HG02623 (cell line): ENCODE results near the gene FBXO10.
"Not testable (repeated sequence)": the region's sequence is repeated elsewhere in the genome, so short reads cannot be mapped to it uniquely, and the experiment has no call there.

ENCODE experiments used
- ATAC-seq: cut with Tn5 transposase; IDR thresholded peaks from one replicate; pipeline ENCODE4 v1.9.1; 2021; ENCODE audit warnings: moderate library complexity; ENCODE audit not compliant: unreplicated experiment

Gene FBXO10

DNA sequence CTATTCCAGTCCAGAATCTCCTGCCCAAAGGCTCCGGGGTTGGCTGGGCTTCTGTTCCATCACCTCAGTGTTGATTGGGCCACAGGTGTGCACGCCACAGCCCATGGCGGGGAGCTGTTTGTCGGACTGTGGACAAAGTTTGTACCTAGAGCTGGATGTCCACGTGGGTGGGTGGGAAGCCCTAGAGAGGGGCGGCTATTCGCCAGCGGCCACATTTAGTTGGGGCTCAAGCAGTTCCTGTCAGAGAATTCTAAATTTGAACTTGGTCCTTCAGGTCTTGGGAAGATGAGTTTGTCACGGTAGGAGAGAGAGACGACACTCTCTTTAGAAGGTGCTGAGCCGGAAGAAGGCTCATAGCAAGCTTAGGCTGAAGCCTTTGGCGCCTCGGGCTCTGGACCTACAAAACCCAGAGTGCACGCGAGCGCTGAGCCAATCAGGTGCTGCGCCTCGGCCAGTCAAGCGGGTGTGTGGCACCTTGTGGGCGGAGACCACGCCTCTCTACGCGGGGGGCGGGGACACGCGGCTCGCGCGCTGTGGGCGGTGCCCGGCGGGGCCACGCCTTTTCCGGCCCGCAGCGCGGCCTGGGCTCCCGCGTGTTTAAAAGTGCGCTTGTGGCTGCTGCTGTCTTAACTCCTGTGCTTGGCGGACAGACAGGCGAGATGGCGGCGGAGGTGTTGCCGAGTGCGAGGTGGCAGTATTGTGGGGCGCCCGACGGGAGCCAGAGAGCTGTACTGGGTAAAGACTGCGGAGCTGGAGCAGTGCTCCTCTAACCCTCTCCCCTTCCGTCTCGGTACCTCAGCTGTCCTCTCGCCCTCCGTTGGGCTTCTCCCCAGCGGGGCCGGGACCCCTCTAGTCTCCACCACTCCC lies 90.6 kb downstream of the FBXO10 start, which contains the start of gene POLR1E:
POLR1E (plus strand) TSS at position 560 of the 867 bp plus-strand sequence; CDS start at position 660, 100 bp downstream.
- peak; percentile 96 for ATAC-seq

- ATAC-seq: no peak
Measured at GRCh38 chr9:37480759-37481158, 95.4 kb downstream of the FBXO10 start.

DNA sequence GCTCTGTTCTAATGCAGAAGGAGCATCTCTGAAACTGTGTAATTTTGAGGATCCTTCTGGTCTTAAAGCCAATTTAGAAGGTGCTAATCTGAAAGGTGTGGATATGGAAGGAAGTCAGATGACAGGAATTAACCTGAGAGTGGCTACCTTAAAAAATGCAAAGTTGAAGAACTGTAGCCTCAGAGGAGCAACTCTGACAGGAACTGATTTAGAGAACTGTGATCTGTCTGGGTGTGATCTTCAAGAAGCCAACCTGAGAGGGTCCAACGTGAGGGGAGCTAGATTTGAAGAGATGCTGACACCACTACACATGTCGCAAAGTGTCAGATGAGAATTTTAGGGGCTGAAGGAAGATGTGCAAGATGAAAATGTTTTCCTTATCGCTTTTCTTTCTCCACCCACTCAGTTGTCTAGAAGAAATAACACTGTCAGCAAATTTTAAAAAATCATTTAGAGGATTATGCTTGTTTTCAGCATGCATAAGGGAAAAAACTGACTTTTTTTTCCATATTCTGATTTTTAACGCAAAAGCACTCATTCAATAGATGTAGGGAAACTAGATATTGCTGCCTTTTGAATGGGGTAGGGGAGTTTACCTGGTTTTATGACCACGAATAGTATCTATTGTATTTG lies 98.1 kb downstream of the FBXO10 start:
- not testable (repeated sequence) for ATAC-seq

GRCh38 chr9:37477443-37477842 lies 98.7 kb downstream of the FBXO10 start:
- ATAC-seq: not testable (repeated sequence)

DNA sequence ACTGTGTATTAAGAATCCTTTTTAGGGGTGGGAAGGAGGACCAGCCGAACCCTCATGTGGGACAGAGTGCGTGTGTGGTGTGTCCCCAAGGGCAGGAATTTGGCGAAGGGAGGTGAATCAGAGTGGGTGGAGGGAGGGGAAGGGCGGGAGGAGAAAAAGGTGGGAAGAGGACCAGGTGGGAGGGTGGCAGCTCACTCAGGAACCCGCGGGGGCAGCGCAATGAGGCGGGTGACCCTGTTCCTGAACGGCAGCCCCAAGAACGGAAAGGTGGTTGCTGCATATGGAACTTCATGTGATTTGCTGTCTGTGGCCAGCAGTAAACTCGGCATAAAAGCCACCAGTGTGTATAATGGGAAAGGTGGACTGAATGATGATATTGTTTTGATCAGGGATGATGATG lies 99.2 kb downstream of the FBXO10 start:
- ATAC-seq: no peak

DNA sequence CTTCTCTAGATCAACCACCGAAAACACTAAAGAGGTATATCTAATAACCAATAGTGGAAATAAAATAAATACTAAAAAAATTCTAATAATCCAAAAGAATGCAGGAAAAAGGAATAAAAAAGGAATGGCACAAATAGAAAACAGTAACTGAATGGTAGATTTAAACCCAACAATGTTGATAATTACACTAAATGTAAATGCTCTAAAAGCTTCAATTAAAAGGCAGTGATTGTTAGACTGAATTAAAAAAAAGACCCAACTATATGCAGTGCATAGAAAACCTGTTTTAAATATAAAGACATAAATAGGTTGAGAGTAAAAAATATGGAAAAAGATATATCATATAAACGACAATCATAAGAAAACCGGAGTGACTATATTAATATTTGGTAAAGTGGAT lies 101.7 kb downstream of the FBXO10 start:
- ATAC-seq: no peak

DNA sequence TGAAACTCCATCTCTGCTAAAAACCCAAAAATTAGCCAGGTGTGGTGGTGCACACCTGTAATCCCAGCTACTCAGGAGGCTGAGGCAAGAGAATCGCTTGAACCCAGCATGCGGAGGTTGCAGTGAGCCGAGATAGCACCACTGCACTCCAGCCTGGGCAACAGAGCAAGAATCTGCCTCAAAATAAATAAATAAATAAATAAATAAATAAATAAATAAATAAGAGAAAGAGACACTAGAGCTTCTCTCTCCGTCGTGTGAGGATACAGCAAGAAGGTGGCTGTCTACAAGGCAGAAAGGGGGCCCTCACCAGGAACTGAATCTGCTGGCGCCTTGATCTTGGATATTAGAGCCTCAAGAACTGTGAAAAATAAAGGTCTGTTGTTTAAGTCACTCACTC lies 102.2 kb downstream of the FBXO10 start:
- not testable (repeated sequence) for ATAC-seq

- ATAC-seq: no peak
Measured at GRCh38 chr9:37471942-37472684, 104.1 kb downstream of the FBXO10 start.

- no peak for ATAC-seq
Measured at GRCh38 chr9:37468620-37469019, 107.6 kb downstream of the FBXO10 start.

GRCh38 chr9:37467530-37467929 lies 108.7 kb downstream of the FBXO10 start:
- not testable (repeated sequence) for ATAC-seq

DNA sequence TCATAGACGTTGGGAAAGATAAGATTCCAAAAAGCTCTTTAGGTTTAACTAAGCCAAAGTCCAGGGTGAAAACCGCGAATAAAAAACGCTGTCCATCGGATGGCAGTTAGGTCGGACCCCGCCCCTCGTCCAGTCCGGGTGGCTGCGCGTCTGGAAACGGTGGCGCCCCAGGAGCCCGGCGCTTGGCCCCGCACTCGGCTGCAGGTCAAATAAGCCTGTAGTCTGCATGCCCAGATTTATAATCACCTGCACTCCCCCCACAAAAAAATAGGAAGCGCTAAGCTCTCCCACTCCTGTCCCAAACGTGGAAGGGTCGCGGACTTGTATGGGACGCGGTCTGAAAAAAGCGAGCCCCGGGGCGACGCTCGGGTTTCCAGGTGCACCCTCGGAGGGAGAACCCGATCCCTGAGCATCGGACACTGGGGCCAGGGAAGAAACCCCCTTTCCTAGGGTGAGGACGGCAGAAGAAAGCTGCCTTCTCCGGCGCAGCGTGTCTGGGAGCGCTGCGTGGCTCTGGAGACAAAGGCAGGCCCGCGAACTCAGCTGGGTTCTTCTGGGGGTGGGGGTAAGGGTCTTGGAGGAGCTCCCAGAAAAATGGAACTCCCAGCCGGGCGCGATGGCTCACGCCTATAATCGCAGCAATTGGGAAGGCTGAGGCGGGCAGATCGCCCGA lies 110.0 kb downstream of the FBXO10 start:
- no peak for ATAC-seq

DNA sequence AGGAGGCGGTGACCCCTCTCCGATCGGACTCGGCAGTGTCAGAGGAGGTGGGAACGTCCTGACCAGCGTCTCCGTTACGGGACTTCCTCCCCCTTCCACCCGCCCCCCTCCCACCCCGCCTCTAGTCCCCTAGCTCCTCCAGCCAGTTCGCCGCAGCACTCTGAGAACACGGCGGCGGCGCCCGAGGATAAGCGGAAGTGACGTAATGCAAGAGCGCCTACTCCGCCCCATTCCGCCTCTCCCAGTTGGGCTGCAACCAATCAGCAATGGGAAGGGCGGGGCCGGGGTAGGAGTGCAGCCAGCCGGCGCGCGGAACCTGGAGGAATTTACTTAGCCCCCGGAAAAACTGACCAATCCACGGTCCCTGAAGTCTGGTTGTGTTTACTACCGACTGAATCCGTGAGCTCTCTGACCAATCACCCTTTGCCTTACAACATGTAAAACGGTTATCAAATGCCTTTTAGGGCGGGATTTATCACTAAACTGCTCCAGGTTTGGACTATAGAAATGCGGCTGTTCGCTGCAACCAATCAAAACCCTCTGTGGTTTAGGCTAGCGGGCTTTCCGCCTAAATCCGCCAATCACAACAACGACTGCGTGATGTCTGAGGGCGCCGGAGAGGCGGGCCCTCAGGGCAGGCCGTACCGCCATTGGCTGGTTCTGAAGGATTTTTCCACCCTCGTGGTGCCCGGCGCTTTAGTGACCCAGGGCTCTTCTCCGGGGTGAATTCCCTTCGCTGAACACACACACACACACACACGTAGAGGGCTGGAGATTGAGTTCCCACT lies 110.7 kb downstream of the FBXO10 start, which contains the start of gene ZBTB5:
ZBTB5 (minus strand) TSS at position 202 of the 788 bp plus-strand sequence. CDS start 22,899 bp downstream, outside the sequence.
- ATAC-seq: peak; percentile 76

- ATAC-seq: peak; percentile 35
Measured at GRCh38 chr9:37464426-37465248, 111.5 kb downstream of the FBXO10 start.

GRCh38 chr9:37464006-37464405 lies 112.2 kb downstream of the FBXO10 start:
- no peak for ATAC-seq
